IMR-90 (cell line): ENCODE data around the gene AJUBA. TPM values are rescaled to one million over a fixed set of nuclear protein-coding genes. Genes with fewer than 3 reads are reported as not detected.

ENCODE experiments used
- ATAC-seq: fragments of 200-7000 bp; cut with Tn5 transposase; 2 replicates; pipeline ENCODE4 v1.9.1; 2020; ENCODE audit warnings: low read depth, mild to moderate bottlenecking, moderate library complexity
- BruUV-seq: library from RNA; stranded (reverse); fragments of 400-500 nt; replicated peaks from 2 replicates; lab custom pipeline; 2021; lab: Mats Ljungman, UMichigan
- CTCF ChIA-PET: fragments of 300-600 bp; formaldehyde crosslinking; extraction: SDS; loops from one replicate; lab custom pipeline; 2021; ENCODE audit warnings: antibody characterized with exemption; lab: Yijun Ruan, JAX
- POLR2A ChIA-PET: fragments of 300-600 bp; sonication (Branson Sonifier 250); formaldehyde crosslinking; loops from one replicate; lab custom pipeline; 2022; ENCODE audit warnings: antibody characterized with exemption; ENCODE audit not compliant: unreplicated experiment; lab: Charles Lee
- DNase-seq: peaks from one replicate; pipeline ENCODE4 v3.0.0; 2013
- H2AFZ ChIP-seq: replicated peaks from 2 replicates; pipeline ENCODE3; 2013; ENCODE audit warnings: low read length, mild to moderate bottlenecking; ENCODE audit not compliant: poor library complexity
- H2AK5ac ChIP-seq: 2 replicates; pipeline ENCODE4 v1.6.1; 2013; ENCODE audit warnings: low read depth, low read length, inconsistent platforms
- H2AK9ac ChIP-seq: replicated peaks from 2 replicates; pipeline ENCODE3; 2013; ENCODE audit warnings: mild to moderate bottlenecking, low read depth, low read length, moderate library complexity; ENCODE audit not compliant: poor library complexity
- H2BK120ac ChIP-seq: 2 replicates; pipeline ENCODE4 v1.6.1; 2013; ENCODE audit warnings: low read depth, low read length, inconsistent platforms
- H2BK15ac ChIP-seq: 3 replicates; pipeline ENCODE4 v1.6.1; 2013; ENCODE audit warnings: low read depth, low read length, inconsistent platforms
- H2BK20ac ChIP-seq: 2 replicates; pipeline ENCODE4 v1.6.1; 2013; ENCODE audit warnings: low read depth, mild to moderate bottlenecking, inconsistent platforms, low read length, moderate library complexity
- H2BK5ac ChIP-seq: 2 replicates; pipeline ENCODE4 v1.6.1; 2013; ENCODE audit warnings: mild to moderate bottlenecking, low read depth, low read length, inconsistent platforms; ENCODE audit not compliant: poor library complexity, severe bottlenecking
- H3K14ac ChIP-seq: replicated peaks from 2 replicates; pipeline ENCODE4 v1.6.1; 2013; ENCODE audit warnings: low read depth, low read length, inconsistent platforms
- H3K18ac ChIP-seq: 2 replicates; pipeline ENCODE4 v1.6.1; 2013; ENCODE audit warnings: low read depth, low read length, control low read depth
- H3K23ac ChIP-seq: 2 replicates; pipeline ENCODE4 v1.6.1; 2013; ENCODE audit warnings: low read depth, low read length, inconsistent platforms
- H3K27ac ChIP-seq: 2 replicates; pipeline ENCODE4 v1.5.1; 2013; ENCODE audit warnings: mild to moderate bottlenecking, control low read depth, low read length; ENCODE audit not compliant: insufficient read depth
- H3K27me3 ChIP-seq: 2 replicates; pipeline ENCODE4 v1.6.1; 2013; ENCODE audit warnings: low read length; ENCODE audit not compliant: control insufficient read depth, insufficient read depth
- H3K36me3 ChIP-seq: 2 replicates; pipeline ENCODE4 v1.6.1; 2013; ENCODE audit warnings: low read length, mixed read lengths; ENCODE audit not compliant: control insufficient read depth, insufficient read depth
- H3K4ac ChIP-seq: 2 replicates; pipeline ENCODE4 v1.6.1; 2013; ENCODE audit warnings: low read depth, low read length, inconsistent platforms
- H3K4me1 ChIP-seq: 2 replicates; pipeline ENCODE4 v1.6.1; 2013; ENCODE audit warnings: low read length, mixed read lengths; ENCODE audit not compliant: control insufficient read depth, insufficient read depth
- H3K4me2 ChIP-seq: 2 replicates; pipeline ENCODE4 v1.6.1; 2013; ENCODE audit warnings: low read depth, mild to moderate bottlenecking, control low read depth, low read length, moderate library complexity
- H3K4me3 ChIP-seq: 2 replicates; pipeline ENCODE4 v1.5.1; 2013; ENCODE audit warnings: low read depth, mild to moderate bottlenecking, control low read depth, low read length, moderate library complexity; ENCODE audit not compliant: insufficient read depth
- H3K56ac ChIP-seq: 2 replicates; pipeline ENCODE4 v1.6.1; 2013; ENCODE audit warnings: low read length, inconsistent platforms; ENCODE audit not compliant: insufficient read depth; ENCODE audit errors: extremely low read depth
- H3K79me1 ChIP-seq, 2 experiments: 2 replicates each; pipeline ENCODE4 v1.6.1; 2013; ENCODE audit warnings: low read length in 2 of 2, inconsistent platforms in 1 of 2, low read depth in 1 of 2
- H3K9ac ChIP-seq: 2 replicates; pipeline ENCODE4 v1.6.1; 2013; ENCODE audit warnings: low read depth, low read length, control low read depth
- H3K9me1 ChIP-seq: 2 replicates; pipeline ENCODE4 v1.6.1; 2013; ENCODE audit warnings: low read length, inconsistent platforms; ENCODE audit not compliant: insufficient read depth
- H3K9me3 ChIP-seq: 2 replicates; pipeline ENCODE4 v1.6.1; 2013; ENCODE audit warnings: low read length; ENCODE audit not compliant: control insufficient read depth, insufficient read depth
- H4K20me1 ChIP-seq: 2 replicates; pipeline ENCODE4 v1.6.1; 2013; ENCODE audit warnings: low read length, inconsistent platforms; ENCODE audit not compliant: insufficient read depth
- H4K5ac ChIP-seq: 2 replicates; pipeline ENCODE4 v1.6.1; 2013; ENCODE audit warnings: mild to moderate bottlenecking, low read depth, low read length, control low read depth
- H4K8ac ChIP-seq, 2 experiments: 2 replicates each; pipeline ENCODE4 v1.6.1; 2013; ENCODE audit warnings: low read depth in 2 of 2, low read length in 2 of 2, control low read depth in 1 of 2, inconsistent platforms in 1 of 2
- H4K91ac ChIP-seq: 2 replicates; pipeline ENCODE4 v1.6.1; 2013; ENCODE audit warnings: low read depth, low read length, inconsistent platforms; ENCODE audit not compliant: insufficient read depth
- CEBPB ChIP-seq: IDR thresholded peaks from 2 replicates; pipeline ENCODE4 v1.6.1; 2012; ENCODE audit warnings: low read depth, low read length, improper control_type of control experiment
- NFE2L2 ChIP-seq: fragments of 150-350 bp; IDR thresholded peaks from 2 replicates; pipeline ENCODE4 v1.6.1; 2016; ENCODE audit warnings: low read depth, mild to moderate bottlenecking, low read length
- RCOR1 ChIP-seq: IDR thresholded peaks from 2 replicates; pipeline ENCODE4 v1.6.1; 2012; ENCODE audit warnings: mild to moderate bottlenecking, low read length, improper control_type of control experiment; ENCODE audit not compliant: insufficient replicate concordance
- RFX5 ChIP-seq: IDR thresholded peaks from 2 replicates; pipeline ENCODE4 v1.8.0; 2012; ENCODE audit warnings: low read depth, mild to moderate bottlenecking, low read length, moderate library complexity
- WGBS, 2 experiments: methylation state at CpG; one replicate each; pipeline versions ENCODE4 v1.1.5 to v1.1.7; 2013; ENCODE audit warnings: missing lambda C conversion rate in 2 of 2; ENCODE audit not compliant: insufficient read length in 1 of 2; ENCODE audit errors: extremely low coverage in 2 of 2; 5-methylcytosine and 5-hydroxymethylcytosine counted together
- dilution Hi-C: fragments of 300-500 bp; cut with HindIII; formaldehyde crosslinking; loops from one replicate; pipeline ENCODE4 v1.14.3; 2018; ENCODE audit warnings: low sequenced_read_pairs; ENCODE audit not compliant: unreplicated experiment
- in situ Hi-C: fragments of 300-500 bp; cut with MboI; formaldehyde crosslinking; loops from 3 replicates; pipeline ENCODE4 v1.14.3; 2019; ENCODE audit warnings: low sequenced_read_pairs, inconsistent platforms, mixed read lengths
- intact Hi-C: fragments of 100-400 bp; cut with micrococcal nuclease; formaldehyde crosslinking; loops from 2 replicates; pipeline ENCODE4 v1.10.0; 2022
- polyA plus RNA-seq, 3 experiments: library from polyadenylated mRNA; depleted of rRNA; stranded (reverse); fragments of >200 nt; gene quantifications; 2 replicates each; pipeline ENCODE4 v1.2.3, GENCODE V29; 2012; ENCODE audit warnings: low replicate concordance in 1 of 3
- total RNA-seq: library from RNA; depleted of rRNA; stranded (reverse); fragments of >200 nt; gene quantifications from 2 replicates; pipeline ENCODE4 v1.2.3, GENCODE V29; 2012

AJUBA gene
- total and polyA plus RNA-seq, 2 of the 4 experiments (the other 2 are of a cell fraction), result 46.4 to 67.6 TPM

DNA sequence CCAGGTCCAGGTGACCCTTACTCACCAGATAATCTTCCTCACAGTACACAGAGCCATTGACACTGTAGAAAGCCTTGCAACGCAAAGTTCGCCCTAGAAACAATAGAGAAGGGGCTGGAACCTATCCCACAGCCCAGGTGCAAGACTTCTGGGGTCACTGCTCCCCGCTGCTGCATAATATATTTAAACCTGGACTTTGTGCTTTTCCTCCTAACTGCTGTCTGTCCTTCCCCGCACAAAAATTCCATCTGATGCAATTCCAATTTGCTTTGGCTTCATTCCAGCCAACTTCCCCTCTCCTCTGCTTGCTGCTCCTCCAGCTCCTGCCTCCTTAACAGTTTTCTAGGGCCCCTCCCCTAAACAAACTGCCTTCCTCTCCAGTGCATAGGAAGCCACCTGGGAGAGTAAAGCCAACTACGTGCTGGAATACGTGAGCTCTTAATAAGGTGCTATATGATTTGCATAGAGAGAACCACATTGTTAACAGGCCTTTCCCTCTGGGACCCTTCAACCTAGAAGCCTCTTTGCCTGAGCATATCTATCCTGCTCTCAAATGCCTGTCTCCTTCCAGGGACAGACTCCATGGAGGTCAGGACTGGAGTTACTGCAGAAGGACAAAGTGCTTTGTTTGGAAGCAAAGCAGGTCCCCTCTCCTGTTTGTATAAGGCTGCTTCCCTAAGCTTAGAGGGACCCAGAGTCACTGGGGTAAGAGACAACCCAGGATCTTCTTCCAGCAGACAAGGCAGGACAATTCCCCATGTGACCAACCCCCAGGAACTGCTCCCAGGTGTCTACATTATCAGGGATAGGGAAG, 5.5 kb downstream of the AJUBA start:
- POLR2A ChIA-PET, result interaction anchor here (1.4 kb wide), 1 partner anchor 10 kb away, joined by 12 read pairs; no protein-coding TSS in a partner anchor
- H3K4me2 ChIP-seq, result peak overlapping the region; percentile 78
- no peak for ATAC-seq
- peak overlapping the region; percentile 71 for H2BK20ac ChIP-seq
- no peaks in the 10 kb centered on the region for H3K9me3 ChIP-seq
- intact Hi-C loops (no loop called here), in situ Hi-C loops (no loop called here), dilution Hi-C loops (no loop called here)
- peak overlapping the region; percentile 92 for H2AK5ac ChIP-seq
- H3K79me1 ChIP-seq, result peaks cover 44 to 78% of the 10 kb centered on the region in 2 experiments
- peak; percentile 63 for DNase-seq
- peak overlapping the region; percentile 63 for H4K5ac ChIP-seq
- peak overlapping the region; percentile 95 for H3K23ac ChIP-seq
- peaks cover 41% of the 10 kb centered on the region for H3K4me1 ChIP-seq
- peak overlapping the region; percentile 86 for H2BK5ac ChIP-seq
- peak overlapping the region; percentile 90 for H3K18ac ChIP-seq
- 67% methylated on average over 3 of the region's 6 CpGs; no CpG with 5 or more reads in 1 of the 2 experiments for WGBS, 2 experiments
- H2AK9ac ChIP-seq, result peak overlapping the region; percentile 79
- peak overlapping the region; percentile 89 for H2BK120ac ChIP-seq
- H3K4me3 ChIP-seq, result no peak overlapping the region
- H4K20me1 ChIP-seq, result peaks cover 44% of the 10 kb centered on the region
- peak overlapping the region; percentile 80 for H2BK15ac ChIP-seq
- CTCF ChIA-PET, result interaction anchor here (0.5 to 1.8 kb wide), 8 partner anchors 9 to 405 kb away, joined by 3 to 7 read pairs (median 3); no protein-coding TSS in a partner anchor
- H2AFZ ChIP-seq, result no peak overlapping the region
- H4K91ac ChIP-seq, result peak overlapping the region; percentile 98
- H3K27me3 ChIP-seq, result no peaks in the 10 kb centered on the region
- TF ChIP-seq CEBPB (peak; percentile 58; the same call in 1 of the 2 replicates), RCOR1 (no peak), NFE2L2 (no peak), RFX5 (no peak)
- peak overlapping the region; percentile 42 to 75 for H4K8ac ChIP-seq
- peaks cover 51% of the 10 kb centered on the region for H3K36me3 ChIP-seq
- peak overlapping the region; percentile 71 for H3K9ac ChIP-seq
- peak overlapping the region; percentile 86 for H3K14ac ChIP-seq
- peak overlapping the region; percentile 88 for H3K56ac ChIP-seq
- no TSS peak for BruUV-seq
- peaks cover 5% of the 10 kb centered on the region; the same call in 1 of the 2 replicates for H3K9me1 ChIP-seq
- peak overlapping the region; percentile 97 for H3K27ac ChIP-seq
- peak overlapping the region; percentile 96 for H3K4ac ChIP-seq
